Right cardiac atrium (tissue), 5 donors: ENCODE results near the gene TSNAXIP1. TPM values are rescaled to one million over a fixed set of nuclear protein-coding genes. Genes with fewer than 3 reads are reported as not detected.

Experiments used
- ATAC-seq, 2 donors: fragments of 200-7000 bp; cut with Tn5 transposase; one replicate each; pipeline versions ENCODE4 v1.8.0 to v1.9.1; 2020; ENCODE audit warnings: moderate library complexity in 2 of 2, mild to moderate bottlenecking in 1 of 2
- DNase-seq, 3 donors: peaks; one replicate each; pipeline ENCODE4 v3.0.0-alpha.2; 2020
- H3K27ac ChIP-seq: one replicate; pipeline ENCODE4 v1.5.1; 2013; ENCODE audit warnings: mild to moderate bottlenecking, low read length, control low read depth, moderate library complexity
- H3K27me3 ChIP-seq: one replicate; pipeline ENCODE4 v1.6.1; 2013; ENCODE audit not compliant: control insufficient read depth, insufficient read depth
- H3K4me1 ChIP-seq: one replicate; pipeline ENCODE4 v1.6.1; 2013; ENCODE audit warnings: low read length; ENCODE audit not compliant: control insufficient read depth, insufficient read depth
- H3K4me3 ChIP-seq: one replicate; pipeline ENCODE4 v1.5.1; 2013; ENCODE audit warnings: low read length, control low read depth
- H3K9me3 ChIP-seq: one replicate; pipeline ENCODE4 v1.6.1; 2013; ENCODE audit warnings: low read length; ENCODE audit not compliant: control insufficient read depth
- WGBS: extraction: QIAGEN DNeasy Blood & Tissue Kit; methylation state at CpG from one replicate; pipeline ENCODE4 v1.1.7; 2013; 5-methylcytosine and 5-hydroxymethylcytosine counted together
- intact Hi-C, 4 donors: fragments of 100-400 bp; cut with DNase I; formaldehyde crosslinking; loops; one replicate each; pipeline versions ENCODE4 v1.11.0 to v1.14.0; 2022 to 2023
- polyA plus RNA-seq: library from polyadenylated mRNA; stranded (reverse); fragments of 200-250 nt; gene quantifications from one replicate; pipeline ENCODE4 v1.2.3, GENCODE V29; 2013
- total RNA-seq, 4 donors: library from RNA; stranded (reverse); fragmentation: NEBNext Ultra II Directional; extraction: Animal tissue kit (Norgen Biotek cat#: 25700); gene quantifications; one replicate each; pipeline ENCODE4 v1.2.1, GENCODE V29; 2021
- donor health status: healthy with polysubstance abuse.
- donor health status: DM: no; HTN: yes; CAD: no.
- donor health status: DM: no; HTN: no; CAD: no.
- donor health status: DM: no; HTN: yes; CAD: no; lungs with severe emphysema.
- donor health status: DM: yes; HTN: yes; CAD: no.

The TSNAXIP1 gene
- total and polyA plus RNA-seq, 5 donors, result 0.56 to 1.1 (median 0.85) TPM

DNA sequence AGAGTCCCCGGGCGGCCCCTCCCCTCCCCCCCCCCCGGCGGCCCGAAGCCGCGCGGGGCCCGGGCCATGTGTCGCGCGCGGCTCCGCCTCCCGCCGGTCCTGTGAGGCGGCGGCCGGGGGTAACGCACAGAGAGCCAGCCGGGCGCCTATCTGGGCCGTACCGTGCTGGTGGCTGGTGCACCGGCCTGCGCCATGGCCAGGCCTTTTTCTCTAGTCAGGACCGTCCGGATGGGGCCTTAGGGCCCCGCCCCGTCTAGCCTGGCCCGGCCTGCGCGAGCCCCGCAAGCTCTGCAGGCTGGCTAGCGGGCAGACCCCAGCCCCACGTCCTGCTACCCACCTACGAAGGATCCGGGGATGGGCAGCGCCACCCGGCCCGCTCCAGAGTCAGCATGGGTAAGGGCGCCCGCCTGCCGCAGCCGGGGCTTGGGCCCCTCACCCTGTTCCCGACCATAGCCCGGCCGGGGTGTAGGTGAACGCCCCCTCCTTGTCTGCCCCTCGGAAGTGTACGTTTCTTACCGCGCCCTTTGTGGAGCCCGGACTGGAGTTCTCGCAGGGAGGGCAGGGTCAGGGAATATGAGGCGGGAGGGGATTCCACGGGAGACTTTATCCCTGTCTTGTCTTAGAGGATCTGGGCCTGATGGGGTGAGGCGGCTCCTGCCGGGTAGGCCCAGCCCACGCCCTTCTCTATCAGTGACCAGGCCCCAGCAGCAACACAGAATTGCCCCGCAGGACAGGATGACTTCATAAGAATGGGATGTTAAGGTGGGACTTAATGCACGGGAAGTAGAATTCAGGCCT lies 40.6 kb downstream of the TSNAXIP1 start, which contains the start of gene CENPT:
Gene CENPT, minus strand, starts transcription at position 630 of the 798 bp plus-strand sequence. CDS start 13,834 bp downstream, outside the sequence.
- Histone ChIP-seq H3K27ac (peak within 1 kb of the TSS; percentile 95), H3K9me3 (no peaks in the 10 kb centered on the region), H3K27me3 (no peaks in the 10 kb centered on the region), H3K4me3 (peak within 1 kb of the TSS; percentile 89), H3K4me1 (peaks cover 12% of the 10 kb centered on the region)
- DNase-seq, result peak; percentile 72 to 89 (median 88)
- peak; percentile 62 to 68 for ATAC-seq
- intact Hi-C loops, result no loop called here
- under 1% methylated on average over 59 of the region's 62 CpGs for WGBS

DNA sequence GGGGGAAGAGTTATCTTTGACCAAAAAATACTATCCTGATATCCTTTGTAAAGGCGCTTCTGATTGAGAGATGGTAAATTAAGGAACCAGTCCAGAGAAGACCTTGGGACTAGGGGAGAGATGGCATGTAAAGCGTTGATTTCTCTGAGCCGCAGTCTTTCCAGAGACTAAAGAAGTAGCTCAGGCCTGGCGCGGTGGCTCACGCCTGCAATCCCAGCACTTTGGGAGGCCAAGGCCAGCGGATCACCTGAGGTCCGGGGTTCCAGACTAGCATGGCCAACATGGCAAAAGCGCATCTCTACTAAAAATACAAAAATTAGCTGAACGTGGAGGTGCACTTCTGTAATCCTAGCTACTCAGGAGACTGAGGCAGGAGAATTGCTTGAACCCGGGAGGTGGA lies 41.4 kb downstream of the TSNAXIP1 start:
- Histone ChIP-seq H3K9me3 (no peaks in the 10 kb centered on the region), H3K4me1 (peaks cover 12% of the 10 kb centered on the region), H3K27me3 (no peaks in the 10 kb centered on the region), H3K4me3 (peak overlapping the region; percentile 89), H3K27ac (peak overlapping the region; percentile 9)
- intact Hi-C loops, result no loop called here
- WGBS, result 90% methylated on average over 11 of the region's 11 CpGs
- DNase-seq, result no peak
- no peak for ATAC-seq

DNA sequence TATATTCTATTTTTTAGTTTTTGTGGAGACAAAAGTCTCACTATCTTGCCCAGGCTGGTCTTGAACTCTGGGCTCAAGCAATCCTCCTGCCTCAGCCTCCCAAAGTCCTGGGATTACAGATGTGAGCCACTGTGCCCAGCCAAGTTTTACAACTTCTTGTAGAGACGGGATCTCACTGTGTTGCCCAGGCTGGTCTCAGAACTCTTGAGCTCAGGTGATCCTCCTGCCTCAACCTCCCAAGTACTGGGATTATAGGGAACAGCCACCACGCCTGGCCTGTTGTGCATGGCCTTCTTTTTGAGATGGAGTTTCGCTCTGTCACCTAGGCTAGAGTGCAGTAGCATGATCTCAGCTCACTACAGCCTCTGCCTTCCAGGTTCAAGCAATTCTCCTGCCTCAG lies 47.0 kb downstream of the TSNAXIP1 start:
- no peak overlapping the region for H3K27ac ChIP-seq
- H3K9me3 ChIP-seq, result no peaks in the 10 kb centered on the region
- no peak for DNase-seq
- over 99% methylated on average over 3 of the region's 3 CpGs for WGBS
- H3K4me1 ChIP-seq, result peaks cover 19% of the 10 kb centered on the region
- H3K4me3 ChIP-seq, result no peak overlapping the region
- no peaks in the 10 kb centered on the region for H3K27me3 ChIP-seq
- ATAC-seq, result no peak
- intact Hi-C loops, result no loop called here

DNA sequence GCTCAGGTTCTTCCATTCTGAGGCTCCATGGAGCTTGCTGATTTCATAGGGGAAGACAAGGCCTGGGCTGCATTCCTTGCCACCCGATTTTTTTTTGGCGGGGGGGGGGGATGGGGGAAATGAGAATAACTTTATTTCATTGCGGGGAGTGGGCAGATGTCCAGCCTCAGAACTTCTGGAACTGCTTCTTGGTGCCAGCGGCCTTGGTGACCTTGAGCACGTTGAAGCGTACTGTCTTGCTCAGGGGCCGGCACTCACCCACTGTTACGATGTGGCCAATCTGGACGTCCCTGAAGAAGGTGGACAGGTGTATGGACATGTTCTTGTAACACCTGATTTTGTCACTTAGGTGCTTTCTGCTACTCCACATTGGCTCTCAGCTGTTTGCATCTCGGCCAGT lies 49.1 kb downstream of the TSNAXIP1 start:
- Histone ChIP-seq H3K27ac (peak overlapping the region; percentile 12), H3K4me1 (peaks cover 23% of the 10 kb centered on the region), H3K9me3 (no peaks in the 10 kb centered on the region), H3K4me3 (no peak overlapping the region), H3K27me3 (no peaks in the 10 kb centered on the region)
- 69% methylated on average over 10 of the region's 10 CpGs for WGBS
- ATAC-seq (no peak), DNase-seq (no peak)
- intact Hi-C loops, result no loop called here

DNA sequence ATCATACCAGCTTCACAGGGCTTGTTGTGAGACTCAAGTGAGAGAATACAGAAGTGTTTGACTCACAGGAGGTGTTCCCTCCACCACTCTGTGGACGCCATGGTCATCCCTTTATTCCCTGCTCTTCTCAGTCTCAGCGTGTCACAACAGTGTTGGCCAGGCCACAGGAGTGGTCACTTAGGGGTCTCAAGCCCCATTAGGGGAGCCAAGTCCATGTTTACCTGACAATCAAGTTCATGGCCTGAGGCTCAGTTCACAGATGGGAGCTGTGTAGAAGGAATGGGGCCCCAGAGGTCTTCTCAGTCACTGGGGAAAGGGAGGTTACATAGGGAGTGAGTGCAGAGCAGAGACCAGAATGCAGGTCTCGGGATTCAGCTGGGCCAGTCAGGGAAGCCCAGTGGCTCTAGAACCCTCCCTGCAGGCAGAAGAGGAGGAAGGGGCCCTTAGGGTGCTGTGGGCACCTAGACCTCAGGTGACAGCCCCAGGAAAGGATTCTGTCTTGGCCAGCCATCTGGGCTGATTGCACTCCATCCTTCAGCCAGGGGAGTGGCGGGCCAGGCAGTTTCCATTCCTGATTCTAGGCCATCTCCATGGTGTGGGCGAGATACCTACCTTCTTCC lies 50.3 kb downstream of the TSNAXIP1 start:
- intact Hi-C loops, result no loop called here
- no peaks in the 10 kb centered on the region for H3K27me3 ChIP-seq
- peaks cover 34% of the 10 kb centered on the region for H3K4me1 ChIP-seq
- ATAC-seq, result no peak
- DNase-seq, result no peak
- 90% methylated on average over 5 of the region's 5 CpGs for WGBS
- H3K4me3 ChIP-seq, result no peak overlapping the region
- H3K9me3 ChIP-seq, result no peaks in the 10 kb centered on the region
- H3K27ac ChIP-seq, result peak overlapping the region; percentile 85

DNA sequence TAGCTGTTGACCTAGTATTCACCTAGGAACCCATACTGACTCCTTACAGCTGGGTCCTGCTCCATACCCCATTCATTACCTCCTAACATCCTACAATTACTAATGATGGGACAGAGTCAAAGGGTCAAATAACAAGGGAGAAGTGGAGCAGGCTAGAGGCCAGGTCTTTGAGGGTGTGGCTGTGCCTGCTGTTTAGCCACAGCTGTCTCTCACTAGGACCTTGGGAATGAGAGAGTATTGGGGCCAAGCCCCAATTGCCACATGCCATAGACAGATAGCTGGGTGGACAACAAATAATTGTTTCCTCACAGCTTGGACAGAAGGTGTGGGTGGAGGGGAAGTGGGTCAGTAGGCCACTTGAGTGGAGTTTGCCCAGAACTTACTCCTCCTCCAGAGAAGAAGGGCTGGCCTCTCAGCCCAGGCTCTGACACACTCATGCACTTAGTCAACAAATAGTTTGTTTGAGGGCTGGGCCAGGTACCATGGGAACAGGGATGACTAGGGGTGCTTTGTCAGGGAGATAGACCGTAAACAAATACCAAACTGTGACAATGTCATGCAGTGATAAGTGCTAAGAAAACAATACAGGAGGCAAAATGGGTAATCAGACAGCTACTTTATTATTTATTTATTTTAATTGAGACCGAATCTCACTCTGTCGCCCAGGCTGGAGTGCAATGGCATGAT lies 51.0 kb downstream of the TSNAXIP1 start:
- Histone ChIP-seq H3K27ac (peak overlapping the region; percentile 85), H3K4me1 (peaks cover 40% of the 10 kb centered on the region), H3K27me3 (no peaks in the 10 kb centered on the region), H3K9me3 (no peaks in the 10 kb centered on the region), H3K4me3 (no peak overlapping the region)
- DNase-seq (peak; percentile 75 to 86 (median 81)), ATAC-seq (peak; percentile 93 to 95)
- intact Hi-C loops, result no loop called here
- WGBS, result 20% methylated on average over 3 of the region's 3 CpGs

DNA sequence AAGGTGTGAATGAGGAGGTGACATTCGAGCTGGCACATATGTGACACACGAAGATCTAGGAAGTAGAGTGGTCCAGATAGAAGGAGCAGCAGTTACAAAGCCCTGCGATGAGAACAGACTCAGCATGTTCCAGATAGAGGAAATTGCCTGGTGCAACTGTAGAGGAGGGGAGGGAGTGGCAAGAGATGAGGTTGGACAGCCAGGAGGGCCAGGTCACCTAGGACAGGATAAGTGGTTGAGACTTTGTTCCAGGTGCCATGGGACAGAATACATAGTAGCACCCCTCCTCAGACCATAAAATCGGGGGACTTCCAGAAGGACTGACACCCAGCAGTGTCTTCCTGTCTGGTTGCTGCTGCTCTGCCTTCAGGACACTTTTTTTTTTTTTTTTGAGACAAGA lies 51.8 kb downstream of the TSNAXIP1 start:
- Histone ChIP-seq H3K4me3 (no peak overlapping the region), H3K9me3 (no peaks in the 10 kb centered on the region), H3K27me3 (no peaks in the 10 kb centered on the region), H3K27ac (peak overlapping the region; percentile 85), H3K4me1 (peaks cover 47% of the 10 kb centered on the region)
- no peak for DNase-seq
- peak; percentile 4 to 7 for ATAC-seq
- intact Hi-C loops, result no loop called here
- 52% methylated on average over 4 of the region's 4 CpGs for WGBS

DNA sequence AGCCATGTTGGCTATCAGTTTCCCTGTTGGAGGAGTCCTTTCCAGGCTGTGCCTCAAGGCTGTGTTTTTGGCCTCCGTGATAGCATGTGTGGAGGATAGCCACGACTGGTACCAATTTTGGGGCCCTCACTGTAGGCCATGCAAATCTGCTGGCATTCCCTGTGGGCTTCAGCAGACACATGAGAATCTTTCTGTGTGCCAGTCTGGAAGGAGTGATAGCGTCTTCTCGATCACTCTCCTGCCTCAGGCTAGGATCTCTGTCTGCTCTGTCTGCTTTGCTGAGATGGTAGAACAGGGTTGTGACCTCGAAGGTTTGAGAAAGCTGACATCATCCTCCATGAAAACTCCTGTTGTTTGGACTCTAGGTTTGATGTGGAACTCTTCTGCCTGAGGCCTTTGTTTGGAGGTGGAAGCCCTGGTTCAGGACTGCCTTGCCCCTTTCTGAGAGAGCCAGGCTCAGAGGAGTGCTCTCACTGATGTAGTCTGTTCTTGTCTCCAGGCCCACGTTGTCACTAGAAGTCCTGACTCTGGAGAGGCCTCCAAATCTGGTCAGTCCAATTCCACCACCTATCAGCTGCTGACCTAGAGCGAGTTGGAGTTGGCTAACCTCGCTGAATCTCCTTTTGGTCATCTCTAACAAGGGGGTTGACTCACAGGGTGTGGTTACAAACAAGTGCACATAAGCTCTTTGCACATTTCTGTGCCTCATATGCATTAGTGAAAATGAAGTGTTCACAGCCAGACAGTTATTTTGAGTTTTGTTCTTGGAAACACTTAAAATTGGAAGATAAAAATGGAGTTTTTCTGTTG lies 54.1 kb downstream of the TSNAXIP1 start:
- Histone ChIP-seq H3K4me1 (peaks cover 48% of the 10 kb centered on the region), H3K4me3 (no peak overlapping the region), H3K27ac (peak overlapping the region; percentile 100), H3K9me3 (no peaks in the 10 kb centered on the region), H3K27me3 (no peaks in the 10 kb centered on the region)
- intact Hi-C loops, result no loop called here
- DNase-seq (no peak), ATAC-seq (no peak)
- 76% methylated on average over 8 of the region's 8 CpGs for WGBS

DNA sequence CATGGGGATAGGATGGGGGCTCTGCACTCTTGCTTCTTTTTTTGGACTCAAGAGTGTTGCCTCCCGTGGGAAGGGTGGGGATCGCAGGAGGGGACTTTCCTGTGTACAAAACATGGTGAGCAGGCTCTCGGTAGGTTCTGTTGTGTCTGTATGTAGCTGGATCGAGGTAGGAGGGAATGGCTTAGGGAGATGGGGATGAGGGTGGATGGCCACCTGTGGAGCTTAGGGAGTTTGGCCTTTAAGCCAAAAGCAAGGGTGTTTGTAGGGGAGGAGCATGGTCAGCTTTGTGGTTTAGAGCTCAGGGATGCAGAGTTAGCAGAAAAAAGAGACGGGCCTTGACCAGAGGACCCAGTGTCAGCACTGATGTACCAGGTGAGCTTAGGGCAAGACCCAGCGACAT lies 55.2 kb downstream of the TSNAXIP1 start:
- DNase-seq (no peak), ATAC-seq (no peak)
- WGBS, result 69% methylated on average over 6 of the region's 6 CpGs
- no peaks in the 10 kb centered on the region for H3K27me3 ChIP-seq
- no peaks in the 10 kb centered on the region for H3K9me3 ChIP-seq
- peaks cover 46% of the 10 kb centered on the region for H3K4me1 ChIP-seq
- intact Hi-C loops, result no loop called here
- peak overlapping the region; percentile 100 for H3K27ac ChIP-seq
- H3K4me3 ChIP-seq, result no peak overlapping the region

DNA sequence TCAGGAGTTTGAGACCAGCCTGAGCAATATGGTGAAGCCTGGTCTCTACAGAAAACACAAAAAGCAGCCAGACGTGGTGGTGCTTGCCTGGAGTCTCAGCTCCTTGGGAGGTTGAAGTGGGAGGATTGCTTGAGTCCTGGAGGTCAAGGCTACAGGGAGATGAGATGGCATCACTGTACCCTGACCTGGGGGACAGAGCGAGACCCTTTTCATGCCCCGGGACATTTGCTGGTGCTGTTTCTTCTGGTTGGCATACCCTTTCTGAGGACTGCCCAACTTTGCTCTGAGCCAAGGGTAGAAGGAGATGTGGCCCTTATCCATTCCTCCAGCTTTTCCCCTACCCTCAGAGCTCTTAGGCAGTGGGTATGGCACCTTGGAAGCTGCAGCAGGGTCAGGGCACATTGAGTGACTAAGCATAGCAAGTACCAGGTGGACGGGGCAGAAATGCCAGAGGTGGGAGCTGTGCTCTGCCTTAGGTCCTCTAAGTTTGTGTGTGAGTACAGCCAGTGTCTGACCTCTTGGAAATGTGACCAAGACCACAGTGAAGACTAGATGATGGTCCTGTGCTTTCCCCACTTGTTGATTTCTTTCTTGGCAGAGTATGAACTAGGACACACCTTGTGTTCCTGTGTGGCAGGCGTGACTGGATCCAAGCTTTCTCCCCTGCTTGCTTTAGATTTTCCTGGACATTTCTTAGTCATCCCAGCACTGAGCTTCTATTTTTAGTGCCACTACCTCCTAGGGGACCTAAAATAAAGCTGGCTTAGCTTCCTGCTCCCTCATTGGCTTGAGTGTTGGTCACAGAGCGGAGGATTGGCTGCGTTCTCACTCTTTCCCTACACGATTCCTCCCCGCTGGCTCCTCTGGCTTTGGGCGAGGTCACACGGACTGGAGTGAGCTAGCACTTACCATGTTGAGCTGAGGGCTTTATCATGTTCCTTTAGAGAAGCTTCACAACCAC lies 56.2 kb downstream of the TSNAXIP1 start:
- Histone ChIP-seq H3K4me3 (no peak overlapping the region), H3K9me3 (no peaks in the 10 kb centered on the region), H3K27me3 (no peaks in the 10 kb centered on the region), H3K4me1 (peaks cover 39% of the 10 kb centered on the region), H3K27ac (peak overlapping the region; percentile 100)
- WGBS, result 44% methylated on average over 11 of the region's 11 CpGs
- peak; percentile 87 to 90 (median 90) for DNase-seq
- intact Hi-C loops, result no loop called here
- peak; percentile 93 to 94 for ATAC-seq
